ENCODE results near the gene FOXP1. TPM values are rescaled to one million over a fixed set of nuclear protein-coding genes. Genes with fewer than 3 reads are reported as not detected.

FOXP1 gene
- total RNA-seq, 4 donors from 2014 or later = 49.8 to 157 (median 71.9) TPM

DNA sequence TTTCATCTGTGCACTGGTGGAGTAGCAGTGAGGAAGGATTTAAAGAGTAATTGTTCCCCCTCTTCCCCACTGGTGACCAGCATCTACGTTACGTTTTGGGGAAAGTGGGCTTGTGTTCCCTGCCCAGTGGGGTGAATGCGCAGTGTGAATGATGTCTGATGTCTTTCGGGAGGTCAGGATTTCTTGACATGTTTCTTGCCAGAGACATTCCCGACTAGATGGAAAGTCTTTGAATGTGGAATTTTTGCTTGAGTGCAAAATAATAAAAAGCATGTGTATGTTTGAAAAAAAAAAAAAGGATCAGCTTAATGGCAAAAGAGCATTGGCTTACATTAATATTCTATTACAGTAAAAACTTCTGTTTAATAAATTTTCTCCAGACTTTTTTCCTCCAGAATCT lies 632.2 kb downstream of the FOXP1 start:
- no peak overlapping the region for H3K27ac ChIP-seq
- no peak overlapping the region for H3K4me3 ChIP-seq
- peaks cover 4% of the 10 kb centered on the region for H3K4me1 ChIP-seq
- H3K27me3 ChIP-seq = no peaks in the 10 kb centered on the region
- no peak for DNase-seq (ENCODE audit: low spot score in 2 of 2)
- TF ChIP-seq POLR2AphosphoS5 (IDR thresholded peaks at IDR 0.05) (no peak), EP300 (IDR thresholded peaks at IDR 0.05) (no peak), POLR2A (IDR thresholded peaks at IDR 0.05) (no peak), CTCF (IDR thresholded peaks at IDR 0.05) (no peak)
- WGBS = 51% methylated on average over 5 of the region's 5 CpGs
- no peaks in the 10 kb centered on the region for H3K36me3 ChIP-seq
- no peaks in the 10 kb centered on the region for H3K9me3 ChIP-seq

GRCh38 chr3:70947579-70947978 lies 635.9 kb downstream of the FOXP1 start:
- no peak for TF ChIP-seq POLR2AphosphoS5 (IDR thresholded peaks at IDR 0.05)
- TF ChIP-seq CTCF (IDR thresholded peaks at IDR 0.05) = no peak
- TF ChIP-seq POLR2A (IDR thresholded peaks at IDR 0.05) = no peak
- no peak for TF ChIP-seq EP300 (IDR thresholded peaks at IDR 0.05)
- Histone ChIP-seq H3K27me3 (no peaks in the 10 kb centered on the region), H3K36me3 (no peaks in the 10 kb centered on the region), H3K4me1 (peaks cover 4% of the 10 kb centered on the region), H3K9me3 (no peaks in the 10 kb centered on the region), H3K27ac (no peak overlapping the region), H3K4me3 (no peak overlapping the region)
- DNase-seq (ENCODE audit: low spot score in 2 of 2) = no peak
- WGBS = 46% methylated on average over 1 of the region's 1 CpG

- Histone ChIP-seq H3K4me1 (no peaks in the 10 kb centered on the region), H3K27ac (no peak overlapping the region), H3K9me3 (no peaks in the 10 kb centered on the region), H3K27me3 (no peaks in the 10 kb centered on the region), H3K4me3 (no peak overlapping the region), H3K36me3 (no peaks in the 10 kb centered on the region)
- DNase-seq (ENCODE audit: low spot score in 2 of 2) = no peak
- WGBS = 72% methylated on average over 3 of the region's 3 CpGs
- TF ChIP-seq POLR2A (IDR thresholded peaks at IDR 0.05) = no peak
- no peak for TF ChIP-seq CTCF (IDR thresholded peaks at IDR 0.05)
- TF ChIP-seq EP300 (IDR thresholded peaks at IDR 0.05) = no peak
- TF ChIP-seq POLR2AphosphoS5 (IDR thresholded peaks at IDR 0.05) = no peak
Measured at GRCh38 chr3:70943886-70944285, 639.6 kb downstream of the FOXP1 start.

- TF ChIP-seq POLR2A (IDR thresholded peaks at IDR 0.05) (no peak), POLR2AphosphoS5 (IDR thresholded peaks at IDR 0.05) (no peak), EP300 (IDR thresholded peaks at IDR 0.05) (no peak), CTCF (IDR thresholded peaks at IDR 0.05) (no peak)
- H3K9me3 ChIP-seq = no peaks in the 10 kb centered on the region
- no peaks in the 10 kb centered on the region for H3K36me3 ChIP-seq
- no peaks in the 10 kb centered on the region for H3K4me1 ChIP-seq
- H3K4me3 ChIP-seq = no peak overlapping the region
- H3K27ac ChIP-seq = no peak overlapping the region
- DNase-seq (ENCODE audit: low spot score in 2 of 2) = no peak
- no peaks in the 10 kb centered on the region for H3K27me3 ChIP-seq
- WGBS = 84% methylated on average over 7 of the region's 7 CpGs
Measured at GRCh38 chr3:70933105-70933810, 650.3 kb downstream of the FOXP1 start.

DNA sequence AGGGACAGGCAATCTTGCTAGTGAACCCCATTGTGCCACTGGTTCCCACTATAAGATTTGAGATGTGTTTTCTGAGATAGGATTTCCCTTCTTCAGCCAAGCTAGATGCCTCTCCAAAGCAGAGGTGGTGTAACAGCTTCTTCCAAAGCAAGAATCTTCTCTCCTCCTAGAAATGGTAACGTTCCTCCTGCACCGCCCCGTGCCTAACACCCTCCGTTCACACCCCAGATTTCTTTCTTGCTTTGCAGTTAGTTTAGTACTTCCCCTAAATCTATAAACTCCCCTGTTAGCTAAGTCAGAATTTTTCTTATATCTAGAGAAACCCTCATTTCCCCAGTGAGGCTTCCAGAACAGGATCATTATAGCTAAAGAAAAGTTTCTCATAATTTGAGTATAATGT lies 653.5 kb downstream of the FOXP1 start:
- Histone ChIP-seq H3K4me1 (no peaks in the 10 kb centered on the region), H3K27ac (no peak overlapping the region), H3K9me3 (no peaks in the 10 kb centered on the region), H3K4me3 (no peak overlapping the region), H3K27me3 (no peaks in the 10 kb centered on the region), H3K36me3 (no peaks in the 10 kb centered on the region)
- TF ChIP-seq EP300 (IDR thresholded peaks at IDR 0.05) (no peak), POLR2A (IDR thresholded peaks at IDR 0.05) (no peak), POLR2AphosphoS5 (IDR thresholded peaks at IDR 0.05) (no peak), CTCF (IDR thresholded peaks at IDR 0.05) (no peak)
- WGBS = 91% methylated on average over 4 of the region's 4 CpGs
- DNase-seq (ENCODE audit: low spot score in 2 of 2) = no peak
